HepG2 (cell line): ENCODE measurements around the gene RARA. TPM values are rescaled to one million over a fixed set of nuclear protein-coding genes. Genes with fewer than 3 reads are reported as not detected.
A peak's percentile ranks its signal among the peaks of the same experiment; 100 is the strongest.

Experiments
- ADNP ChIP-seq: sonication (generic); formaldehyde crosslinking; IDR thresholded peaks from 2 replicates; pipeline ENCODE4 v1.4.0; 2020; ENCODE audit warnings: missing genetic modification reagents
- AGO2 ChIP-seq: fragments of 200-400 bp; formaldehyde crosslinking; optimal IDR thresholded peaks from 2 replicates; pipeline ENCODE3; 2017; ENCODE audit warnings: mild to moderate bottlenecking, low read depth, low read length, moderate library complexity
- ARID2 ChIP-seq: sonication (generic); formaldehyde crosslinking; IDR thresholded peaks from 2 replicates; pipeline ENCODE4 v1.8.1; 2022; ENCODE audit warnings: mild to moderate bottlenecking, missing genetic modification reagents, borderline replicate concordance
- ATM ChIP-seq: fragments of 450-650 bp; IDR thresholded peaks from 2 replicates; pipeline ENCODE4 v1.7.1; 2017; ENCODE audit warnings: mild to moderate bottlenecking, borderline replicate concordance
- E2F1 ChIP-seq: sonication (generic); formaldehyde crosslinking; IDR thresholded peaks from 2 replicates; pipeline ENCODE4 v1.5.0; 2020; ENCODE audit warnings: missing genetic modification reagents
- GABPB1 ChIP-seq: IDR thresholded peaks from 2 replicates; pipeline ENCODE4 v1.6.1; 2016; ENCODE audit warnings: mild to moderate bottlenecking, missing genetic modification reagents, moderate library complexity, missing compliant biosample characterization
- LCORL ChIP-seq, 2 experiments: fragments of 450-650 bp in 1 of 2; sonication (generic) in 1 of 2; formaldehyde crosslinking in 1 of 2; IDR thresholded peaks; 2 replicates each; pipeline versions ENCODE4 v1.5.0 to v1.6.1; 2017 to 2020; ENCODE audit warnings: antibody characterized with exemption in 1 of 2, missing genetic modification reagents in 1 of 2
- MNT ChIP-seq: fragments of 450-650 bp; IDR thresholded peaks from 2 replicates; pipeline ENCODE4 v1.6.1; 2016
- MXD4 ChIP-seq: IDR thresholded peaks from 2 replicates; pipeline ENCODE4 v1.6.1; 2016; ENCODE audit warnings: mild to moderate bottlenecking, missing biosample characterization, missing genetic modification reagents
- PCBP2 ChIP-seq: fragments of 200-400 bp; formaldehyde crosslinking; optimal IDR thresholded peaks from 2 replicates; pipeline ENCODE3; 2018; ENCODE audit warnings: low read length, low read depth; ENCODE audit not compliant: poor library complexity, severe bottlenecking
- RBM22 ChIP-seq: fragments of 200-400 bp; formaldehyde crosslinking; optimal IDR thresholded peaks from 2 replicates; pipeline ENCODE3; 2017; ENCODE audit warnings: mild to moderate bottlenecking, low read length, moderate library complexity
- RCOR2 ChIP-seq: IDR thresholded peaks from 2 replicates; pipeline ENCODE4 v1.6.1; 2016; ENCODE audit warnings: missing biosample characterization, missing genetic modification reagents
- SMAD3 ChIP-seq: sonication (generic); formaldehyde crosslinking; IDR thresholded peaks from 2 replicates; pipeline ENCODE4 v1.4.0; 2020; ENCODE audit warnings: missing genetic modification reagents
- XRCC5 ChIP-seq: fragments of 200-400 bp; formaldehyde crosslinking; optimal IDR thresholded peaks from 2 replicates; pipeline ENCODE3; 2017; ENCODE audit warnings: mild to moderate bottlenecking, low read length
- YEATS4 ChIP-seq: sonication (generic); formaldehyde crosslinking; IDR thresholded peaks from 2 replicates; pipeline ENCODE4 v1.4.0; 2020; ENCODE audit warnings: missing genetic modification reagents, borderline replicate concordance
- ZNF292 ChIP-seq: sonication (generic); formaldehyde crosslinking; IDR thresholded peaks from 2 replicates; pipeline ENCODE4 v1.8.1; 2022; ENCODE audit warnings: mild to moderate bottlenecking, low read depth, missing genetic modification reagents, borderline replicate concordance
- ZNF543 ChIP-seq: sonication (generic); formaldehyde crosslinking; IDR thresholded peaks from 2 replicates; pipeline ENCODE4 v1.4.0; 2020; ENCODE audit warnings: mild to moderate bottlenecking, missing genetic modification reagents
- ZNF792 ChIP-seq: IDR thresholded peaks from 2 replicates; pipeline ENCODE4 v1.6.1; 2016
- polyA plus RNA-seq, 8 experiments: library from polyadenylated mRNA; depleted of rRNA in 3 of 8; stranded (reverse) in 7 of 8; unstranded in 1 of 8; fragments of >200 nt; fragmentation: Illumina TruSeq in 4 of 8; extraction: Trizol in 4 of 8; gene quantifications; 2 replicates each; pipeline versions ENCODE4 v1.2.1 to v1.2.3, GENCODE V29; 2011 to 2016; ENCODE audit warnings: low read depth in 4 of 8, missing spikeins in 1 of 8, mixed read lengths in 1 of 8; ENCODE audit not compliant: insufficient read depth in 1 of 8
- total RNA-seq, 5 experiments: library from RNA; depleted of rRNA; stranded (reverse); fragments of >200 nt; fragmentation: Illumina TruSeq; extraction: Trizol; gene quantifications; 2 replicates each; pipeline ENCODE4 v1.2.3, GENCODE V29; 2016; ENCODE audit warnings: low read depth in 1 of 5
- TF ChIP-seq, protein P1 (sequence below): sonication (generic); formaldehyde crosslinking; IDR thresholded peaks from 2 replicates; pipeline ENCODE4 v1.8.0; 2022; ENCODE audit warnings: mild to moderate bottlenecking, missing genetic modification reagents, moderate library complexity
- TF ChIP-seq, protein P2 (sequence below): sonication (generic); formaldehyde crosslinking; IDR thresholded peaks from 2 replicates; pipeline ENCODE4 v1.4.0; 2020; ENCODE audit warnings: missing genetic modification reagents

RARA gene
- total and polyA plus RNA-seq, 2 of the 13 experiments (the other 11 are each of a cell fraction or from before 2014, with no cell fraction given), result 6.4 to 8.6 TPM

- TF ChIP-seq, protein P1, sequence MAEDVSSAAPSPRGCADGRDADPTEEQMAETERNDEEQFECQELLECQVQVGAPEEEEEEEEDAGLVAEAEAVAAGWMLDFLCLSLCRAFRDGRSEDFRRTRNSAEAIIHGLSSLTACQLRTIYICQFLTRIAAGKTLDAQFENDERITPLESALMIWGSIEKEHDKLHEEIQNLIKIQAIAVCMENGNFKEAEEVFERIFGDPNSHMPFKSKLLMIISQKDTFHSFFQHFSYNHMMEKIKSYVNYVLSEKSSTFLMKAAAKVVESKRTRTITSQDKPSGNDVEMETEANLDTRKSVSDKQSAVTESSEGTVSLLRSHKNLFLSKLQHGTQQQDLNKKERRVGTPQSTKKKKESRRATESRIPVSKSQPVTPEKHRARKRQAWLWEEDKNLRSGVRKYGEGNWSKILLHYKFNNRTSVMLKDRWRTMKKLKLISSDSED (CRISPR knock-in tag), result no peak; the same call in 1 of the 2 replicates
- TF ChIP-seq ZNF543 (CRISPR knock-in tag), result peak; percentile 97
- peak; percentile 41; the same call in 1 of the 2 replicates for TF ChIP-seq ADNP (CRISPR knock-in tag)
- no peak for TF ChIP-seq LCORL (IDR thresholded peaks at IDR 0.05)
- TF ChIP-seq LCORL (CRISPR knock-in tag; IDR thresholded peaks at IDR 0.05), result peak; percentile 80
- no peak for TF ChIP-seq PCBP2
- TF ChIP-seq ATM, result no peak
- peak; percentile 93 for TF ChIP-seq GABPB1
- peak; percentile 98 for TF ChIP-seq XRCC5
- TF ChIP-seq, protein P2, sequence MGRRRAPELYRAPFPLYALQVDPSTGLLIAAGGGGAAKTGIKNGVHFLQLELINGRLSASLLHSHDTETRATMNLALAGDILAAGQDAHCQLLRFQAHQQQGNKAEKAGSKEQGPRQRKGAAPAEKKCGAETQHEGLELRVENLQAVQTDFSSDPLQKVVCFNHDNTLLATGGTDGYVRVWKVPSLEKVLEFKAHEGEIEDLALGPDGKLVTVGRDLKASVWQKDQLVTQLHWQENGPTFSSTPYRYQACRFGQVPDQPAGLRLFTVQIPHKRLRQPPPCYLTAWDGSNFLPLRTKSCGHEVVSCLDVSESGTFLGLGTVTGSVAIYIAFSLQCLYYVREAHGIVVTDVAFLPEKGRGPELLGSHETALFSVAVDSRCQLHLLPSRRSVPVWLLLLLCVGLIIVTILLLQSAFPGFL (CRISPR knock-in tag), result 0 out of 2 replicates have a peak, but pooled peaks have one; percentile 15
- peak; percentile 96 for TF ChIP-seq ZNF792 (CRISPR knock-in tag)
- TF ChIP-seq AGO2, result no peak
- TF ChIP-seq YEATS4 (CRISPR knock-in tag), result peak; percentile 89
- TF ChIP-seq RBM22, result no peak
- TF ChIP-seq E2F1 (CRISPR knock-in tag), result peak; percentile 79; the same call in 1 of the 2 replicates
- TF ChIP-seq RCOR2 (CRISPR knock-in tag), result peak; percentile 77; the same call in 1 of the 2 replicates
- peak; percentile 81; the same call in 1 of the 2 replicates for TF ChIP-seq SMAD3
- TF ChIP-seq ARID2 (CRISPR knock-in tag), result no peak; the same call in 1 of the 2 replicates
- no peak for TF ChIP-seq MNT
- TF ChIP-seq MXD4 (CRISPR knock-in tag), result peak; percentile 93
- TF ChIP-seq ZNF292 (CRISPR knock-in tag), result 0 out of 2 replicates have a peak, but pooled peaks have one; percentile 49
- TF ChIP-seq, all 625 proteins: peak for 363
These were observed 53.7 kb downstream of the RARA start (continued) for GRCh38 chr17:40362696-40363110.
